Effector CD4-positive, alpha-beta T cell (primary cell): Measurements from ENCODE around the gene ACHE. TPM values are rescaled to one million over a fixed set of nuclear protein-coding genes. Genes with fewer than 3 reads are reported as not detected.
"Not testable (repeated sequence)": the region's sequence is repeated elsewhere in the genome, so short reads cannot be mapped to it uniquely, and the experiment has no call there.

Experiments
- DNase-seq: peaks from one replicate; pipeline ENCODE4 v3.0.0-alpha.2; 2020
- total RNA-seq: gene quantifications from one replicate; lab custom pipeline; 2026; lab: John Stamatoyannopoulos, UW

Gene ACHE
- total RNA-seq: not detected

DNA sequence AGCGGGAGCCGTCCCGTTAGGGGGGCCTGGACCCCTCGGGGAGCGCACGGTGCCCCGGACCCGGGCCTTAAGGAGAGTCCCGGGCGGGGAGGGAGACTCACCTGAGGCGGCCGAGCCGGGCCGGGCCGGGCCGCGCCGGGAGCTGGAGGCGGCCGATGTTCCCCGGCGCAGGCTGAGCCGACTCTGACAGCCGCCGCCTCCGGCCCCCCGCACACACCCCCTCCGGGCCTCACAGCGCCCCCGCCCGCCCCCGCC is at the start of gene ACHE:
ACHE (minus strand) TSS at position 188 of the 255 bp plus-strand sequence. CDS start 1,656 bp downstream, outside the sequence.
- no peak for DNase-seq

DNA sequence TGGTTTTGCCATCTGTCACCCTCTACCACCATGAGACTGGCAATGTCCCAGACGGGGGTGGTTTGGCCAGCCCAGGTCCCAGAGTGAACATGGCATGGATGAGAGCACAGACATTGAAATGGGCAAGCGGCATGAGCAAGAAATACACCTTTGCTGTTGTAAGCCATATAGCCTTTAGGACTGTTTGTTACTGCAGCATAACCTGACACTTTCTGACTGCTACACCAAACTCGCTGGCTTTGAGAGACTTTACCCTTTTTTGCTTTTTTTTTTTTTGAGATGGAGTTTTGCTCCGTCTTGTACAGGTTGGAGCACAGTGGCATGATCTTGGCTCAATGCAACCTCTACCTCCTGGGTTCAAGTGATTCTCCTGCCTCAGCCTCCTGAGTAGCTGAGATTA is 48.5 kb upstream of the ACHE start:
- DNase-seq: no peak

- no peak for DNase-seq
Observed at GRCh38 chr7:100943693-100944092, 48.0 kb upstream of the ACHE start.

- no peak for DNase-seq
Observed at GRCh38 chr7:100942045-100942774, 46.5 kb upstream of the ACHE start.

DNA sequence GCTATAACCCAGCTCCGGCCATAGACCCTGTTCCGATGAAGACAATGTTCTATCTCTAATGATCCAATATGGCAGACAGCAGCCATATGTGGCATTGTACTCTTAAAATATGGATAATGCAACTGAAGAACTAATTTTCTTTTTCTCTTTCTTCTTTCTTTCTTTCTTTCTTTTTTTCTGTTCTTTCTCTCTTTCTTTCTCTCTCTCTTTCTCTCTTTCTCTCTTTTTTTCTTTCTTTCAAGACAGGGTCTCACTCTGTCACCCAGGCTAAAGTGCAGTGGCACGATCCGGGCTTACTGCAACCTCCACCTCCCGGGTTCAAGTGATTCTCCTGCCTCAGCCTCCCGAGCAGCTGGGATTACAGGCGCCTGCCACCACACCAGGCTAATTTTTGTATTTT is 40.5 kb upstream of the ACHE start:
- not testable (repeated sequence) for DNase-seq

GRCh38 chr7:100935381-100935780 is 39.7 kb upstream of the ACHE start:
- not testable (repeated sequence) for DNase-seq

GRCh38 chr7:100933734-100934133 is 38.0 kb upstream of the ACHE start:
- DNase-seq: no peak

DNA sequence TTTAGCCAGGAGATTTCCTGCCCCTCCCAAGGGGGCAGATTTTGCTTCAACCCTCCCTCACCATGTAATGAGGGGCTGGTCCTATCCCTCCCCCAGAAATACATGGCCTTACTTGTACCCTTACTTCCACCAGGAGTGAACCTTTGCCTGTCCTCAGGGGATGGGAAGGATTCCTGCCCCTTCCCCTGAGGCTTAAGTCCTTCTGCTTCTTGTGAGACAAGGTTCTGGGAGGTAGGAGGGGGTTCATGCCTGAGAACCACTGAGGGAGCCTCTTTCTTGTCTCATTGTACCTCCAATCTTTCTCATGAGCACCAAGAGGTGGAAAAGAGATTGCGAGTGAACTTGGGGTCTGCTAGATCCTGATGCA is 34.1 kb upstream of the ACHE start:
- no peak for DNase-seq

- DNase-seq: not testable (repeated sequence)
Observed at GRCh38 chr7:100923616-100924015, 27.9 kb upstream of the ACHE start.

DNA sequence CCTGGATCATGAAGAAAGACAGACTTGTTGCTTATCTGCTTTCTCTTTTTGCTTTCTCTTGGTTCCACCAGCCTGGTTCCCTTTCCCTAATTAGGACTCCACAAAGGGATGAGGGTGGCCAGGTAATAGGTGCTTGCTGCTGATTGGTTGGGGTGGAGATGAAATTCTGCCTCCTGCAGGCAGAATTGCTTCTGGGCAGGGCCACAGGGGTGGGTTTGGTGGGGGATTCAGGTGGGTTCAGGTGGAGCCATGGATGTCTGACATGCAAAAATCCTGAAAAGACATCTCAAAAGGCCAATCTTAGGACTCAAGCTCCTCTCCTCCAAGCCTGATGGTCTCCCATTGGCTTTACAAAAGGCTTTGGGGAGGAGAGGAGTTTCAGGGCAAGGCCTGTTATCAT is 25.4 kb upstream of the ACHE start:
- no peak for DNase-seq

- not testable (repeated sequence) for DNase-seq
Observed at GRCh38 chr7:100919779-100920437, 24.2 kb upstream of the ACHE start.

GRCh38 chr7:100919335-100919734 is 23.6 kb upstream of the ACHE start:
- not testable (repeated sequence) for DNase-seq

DNA sequence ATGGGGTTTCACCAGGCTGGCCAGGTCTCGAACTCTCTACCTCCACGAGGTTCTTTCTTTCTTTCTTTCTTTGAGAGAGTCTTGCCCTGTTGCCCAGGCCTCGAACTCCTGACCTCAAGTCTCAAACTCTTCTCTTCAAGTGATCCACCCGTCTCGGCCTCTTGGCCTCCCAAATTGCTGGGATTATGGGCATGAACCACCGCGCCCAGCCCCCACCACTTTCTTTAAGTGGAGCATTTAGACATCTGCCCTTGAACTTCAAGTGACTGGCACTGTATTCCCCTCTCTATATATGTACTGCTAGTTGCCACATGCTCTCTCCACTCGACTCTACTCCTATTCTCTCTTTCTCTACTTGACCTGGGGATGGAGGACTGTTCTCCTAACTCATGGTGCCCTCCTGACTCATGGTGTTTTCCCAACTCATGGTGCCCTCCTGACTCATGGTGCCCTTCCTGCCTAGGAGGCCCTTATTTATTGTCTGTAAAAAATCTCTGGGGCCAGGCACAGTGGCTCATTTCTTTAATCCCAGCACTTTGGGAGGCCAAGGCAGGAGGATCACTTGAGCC is 19.3 kb upstream of the ACHE start:
- no peak for DNase-seq

GRCh38 chr7:100914208-100914878 is 18.7 kb upstream of the ACHE start:
- no peak for DNase-seq

- DNase-seq: no peak
Observed at GRCh38 chr7:100911484-100911883, 15.8 kb upstream of the ACHE start.

GRCh38 chr7:100910443-100910842 is 14.8 kb upstream of the ACHE start:
- DNase-seq: not testable (repeated sequence)

- DNase-seq: no peak
Observed at GRCh38 chr7:100908512-100908911, 12.8 kb upstream of the ACHE start.

- DNase-seq: no peak
Observed at GRCh38 chr7:100902638-100903037, 7.0 kb upstream of the ACHE start.

DNA sequence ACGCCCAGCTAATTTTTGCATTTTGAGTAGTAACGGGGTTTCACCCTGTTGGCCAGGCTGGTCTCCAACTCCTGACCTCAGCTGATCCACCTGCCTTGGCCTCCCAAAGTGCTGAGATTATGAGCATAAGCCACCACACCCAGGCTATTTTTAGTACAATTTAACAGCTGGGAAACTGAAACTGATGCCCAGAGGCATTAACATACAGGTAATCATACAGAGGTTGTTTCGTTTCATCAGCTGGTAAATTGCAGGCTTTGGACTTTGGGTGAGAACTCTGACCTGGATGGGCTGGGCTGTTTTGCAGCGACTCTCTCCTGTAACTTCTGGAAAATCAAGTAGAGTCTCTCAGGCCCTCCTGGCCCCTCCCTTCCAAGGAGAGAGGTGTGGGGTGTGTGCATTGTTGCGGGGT is 6.2 kb upstream of the ACHE start:
- DNase-seq: no peak

DNA sequence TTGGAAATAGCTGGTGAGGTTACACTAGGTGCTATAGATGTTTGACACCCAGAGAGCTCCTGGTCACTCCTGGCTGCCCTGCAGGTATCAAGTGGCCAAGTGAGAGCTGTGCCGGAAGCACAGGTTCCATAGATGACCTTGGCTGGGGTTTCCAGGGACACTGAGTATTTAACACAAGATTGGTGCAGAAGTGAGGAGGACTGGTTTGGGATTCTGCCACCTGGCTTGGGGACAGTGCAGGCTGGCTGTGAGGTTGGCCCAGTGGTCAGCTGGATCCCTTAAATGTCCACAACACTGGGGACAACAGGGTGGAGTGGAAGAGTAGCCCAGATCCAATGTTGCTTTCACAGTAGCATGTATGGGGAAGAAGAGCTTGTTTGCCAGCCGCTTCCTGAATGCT is 5.3 kb upstream of the ACHE start:
- DNase-seq: no peak

GRCh38 chr7:100899432-100899831 is 3.7 kb upstream of the ACHE start:
- DNase-seq: no peak

GRCh38 chr7:100897772-100898454 is 2.2 kb upstream of the ACHE start:
- no peak for DNase-seq
